HepG2 (cell line): ENCODE measurements around the gene MRNIP. TPM values are rescaled to one million over a fixed set of nuclear protein-coding genes. Genes with fewer than 3 reads are reported as not detected.

Experiments
- CREBL2 ChIP-seq: sonication (generic); formaldehyde crosslinking; IDR thresholded peaks from 2 replicates; pipeline ENCODE4 v1.8.1; 2023; ENCODE audit warnings: missing genetic modification reagents, mild to moderate bottlenecking, borderline replicate concordance
- MED13 ChIP-seq: sonication (generic); formaldehyde crosslinking; IDR thresholded peaks from 2 replicates; pipeline ENCODE4 v1.5.0; 2020; ENCODE audit warnings: missing genetic modification reagents
- MXD1 ChIP-seq: sonication (generic); formaldehyde crosslinking; IDR thresholded peaks from 2 replicates; pipeline ENCODE4 v1.4.0; 2020; ENCODE audit warnings: mild to moderate bottlenecking, missing genetic modification reagents
- NONO ChIP-seq, 2 experiments: fragments of 450-650 bp in 1 of 2; sonication (generic) in 1 of 2; formaldehyde crosslinking in 1 of 2; IDR thresholded peaks in 1 of 2; conservative IDR thresholded peaks in 1 of 2; 2 replicates each; pipeline versions ENCODE4 v1.6.1 to v1.8.0; 2017 to 2022; ENCODE audit warnings: mild to moderate bottlenecking in 1 of 2, missing genetic modification reagents in 1 of 2, moderate library complexity in 1 of 2
- SMAD1 ChIP-seq: sonication (generic); formaldehyde crosslinking; IDR thresholded peaks from 2 replicates; pipeline ENCODE4 v1.4.0; 2020; ENCODE audit warnings: missing genetic modification reagents, low read depth, mild to moderate bottlenecking, borderline replicate concordance
- STAT6 ChIP-seq: sonication (generic); formaldehyde crosslinking; IDR thresholded peaks from 2 replicates; pipeline ENCODE4 v1.4.0; 2020; ENCODE audit warnings: missing genetic modification reagents, mild to moderate bottlenecking, borderline replicate concordance
- TMF1 ChIP-seq: sonication (generic); formaldehyde crosslinking; IDR thresholded peaks from 2 replicates; pipeline ENCODE4 v1.8.1; 2022; ENCODE audit warnings: low read depth, missing genetic modification reagents
- TOE1 ChIP-seq: sonication (generic); formaldehyde crosslinking; IDR thresholded peaks from 2 replicates; pipeline ENCODE4 v1.4.0; 2020; ENCODE audit warnings: mild to moderate bottlenecking, missing genetic modification reagents
- ZBTB26 ChIP-seq: IDR thresholded peaks from 2 replicates; pipeline ENCODE4 v1.6.1; 2016; ENCODE audit warnings: missing compliant biosample characterization, missing genetic modification reagents, borderline replicate concordance
- ZC3H13 ChIP-seq: sonication (generic); formaldehyde crosslinking; IDR thresholded peaks from 2 replicates; pipeline ENCODE4 v1.8.1; 2023; ENCODE audit warnings: mild to moderate bottlenecking, missing genetic modification reagents, moderate library complexity
- ZNF18 ChIP-seq: sonication (generic); formaldehyde crosslinking; IDR thresholded peaks from 2 replicates; pipeline ENCODE4 v1.8.0; 2022; ENCODE audit warnings: mild to moderate bottlenecking, missing genetic modification reagents; ENCODE audit not compliant: insufficient replicate concordance
- ZNF253 ChIP-seq: sonication (generic); formaldehyde crosslinking; IDR thresholded peaks from 2 replicates; pipeline ENCODE4 v1.8.0; 2022; ENCODE audit warnings: mild to moderate bottlenecking, missing genetic modification reagents, borderline replicate concordance
- ZNF589 ChIP-seq: sonication (generic); formaldehyde crosslinking; conservative IDR thresholded peaks from 2 replicates; pipeline ENCODE4 v1.8.0; 2022; ENCODE audit warnings: mild to moderate bottlenecking, moderate library complexity, missing genetic modification reagents
- ZNF609 ChIP-seq: sonication (generic); formaldehyde crosslinking; IDR thresholded peaks from 2 replicates; pipeline ENCODE4 v1.4.0; 2020; ENCODE audit warnings: mild to moderate bottlenecking, missing genetic modification reagents, borderline replicate concordance
- ZNF652 ChIP-seq: IDR thresholded peaks from 2 replicates; pipeline ENCODE4 v1.6.1; 2016; ENCODE audit warnings: low read depth, borderline replicate concordance
- polyA plus RNA-seq, 8 experiments: library from polyadenylated mRNA; depleted of rRNA in 3 of 8; stranded (reverse) in 7 of 8; unstranded in 1 of 8; fragments of >200 nt; fragmentation: Illumina TruSeq in 4 of 8; extraction: Trizol in 4 of 8; gene quantifications; 2 replicates each; pipeline versions ENCODE4 v1.2.1 to v1.2.3, GENCODE V29; 2011 to 2016; ENCODE audit warnings: low read depth in 4 of 8, missing spikeins in 1 of 8, mixed read lengths in 1 of 8; ENCODE audit not compliant: insufficient read depth in 1 of 8
- total RNA-seq, 5 experiments: library from RNA; depleted of rRNA; stranded (reverse); fragments of >200 nt; fragmentation: Illumina TruSeq; extraction: Trizol; gene quantifications; 2 replicates each; pipeline ENCODE4 v1.2.3, GENCODE V29; 2016; ENCODE audit warnings: low read depth in 1 of 5

The MRNIP gene
- total and polyA plus RNA-seq, 2 of the 13 experiments (the other 11 are each of a cell fraction or from before 2014, with no cell fraction given) = 15.5 to 34.1 TPM

GRCh38 chr5:179792612-179793467, 65.8 kb downstream of the MRNIP start (continued):
- TF ChIP-seq ZBTB26 (no peak), ZNF609 (CRISPR knock-in tag) (no peak), SMAD1 (CRISPR knock-in tag) (0 out of 2 replicates have a peak, but pooled peaks have one; percentile 35), ZNF18 (no peak), TOE1 (CRISPR knock-in tag) (no peak), MED13 (no peak), ZNF589 (no peak), TMF1 (CRISPR knock-in tag) (no peak), ZNF253 (CRISPR knock-in tag) (no peak), MXD1 (CRISPR knock-in tag) (no peak), STAT6 (CRISPR knock-in tag) (no peak), ZC3H13 (no peak), NONO (IDR thresholded peaks at IDR 0.05) (no peak), NONO (CRISPR knock-in tag; conservative IDR thresholded peaks at IDR 0.05) (no peak), CREBL2 (CRISPR knock-in tag) (no peak), ZNF652 (CRISPR knock-in tag) (no peak)
